Inflammatory macrophage treated with lipopolysaccharide for 4 hours (primary cell): ENCODE results near the gene EN1.

Source experiments
- DNase-seq: peaks from one replicate; pipeline ENCODE4 v3.0.0-alpha.2; 2020

EN1 gene

GRCh38 chr2:118855451-118856279 lies 8.2 kb upstream of the EN1 start:
- peak; percentile 72 for DNase-seq

GRCh38 chr2:118854507-118855345 lies 7.3 kb upstream of the EN1 start:
- no peak for DNase-seq

- DNase-seq: no peak
Measured at GRCh38 chr2:118853651-118854291, 6.3 kb upstream of the EN1 start.

- no peak for DNase-seq
Measured at GRCh38 chr2:118853129-118853640, 5.7 kb upstream of the EN1 start.

DNA sequence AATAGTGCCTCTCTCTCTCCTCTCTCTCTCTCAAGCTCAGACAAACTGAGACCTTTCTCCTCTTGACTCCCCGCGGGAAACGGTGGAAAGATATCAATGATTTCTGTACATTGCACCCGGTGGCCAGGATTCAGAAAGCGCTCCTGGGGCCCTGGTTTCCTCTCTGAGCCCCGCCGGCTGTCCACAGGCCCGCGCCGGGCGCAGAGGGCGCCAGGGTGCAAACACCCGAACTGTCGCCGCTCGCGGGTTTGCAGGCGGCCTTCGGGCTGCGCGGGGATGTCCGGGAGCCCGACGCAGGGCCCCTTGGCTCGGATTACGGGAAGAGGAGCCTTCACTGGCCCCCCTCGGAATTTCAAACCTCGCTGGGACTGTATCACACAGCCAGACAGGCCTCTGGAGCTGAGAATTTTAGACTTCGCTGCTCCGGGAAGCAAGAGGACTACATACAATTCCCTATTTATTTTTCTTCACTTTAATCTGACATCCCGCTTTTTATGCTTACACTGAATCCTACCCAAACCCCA lies 5.2 kb upstream of the EN1 start:
- no peak for DNase-seq

DNA sequence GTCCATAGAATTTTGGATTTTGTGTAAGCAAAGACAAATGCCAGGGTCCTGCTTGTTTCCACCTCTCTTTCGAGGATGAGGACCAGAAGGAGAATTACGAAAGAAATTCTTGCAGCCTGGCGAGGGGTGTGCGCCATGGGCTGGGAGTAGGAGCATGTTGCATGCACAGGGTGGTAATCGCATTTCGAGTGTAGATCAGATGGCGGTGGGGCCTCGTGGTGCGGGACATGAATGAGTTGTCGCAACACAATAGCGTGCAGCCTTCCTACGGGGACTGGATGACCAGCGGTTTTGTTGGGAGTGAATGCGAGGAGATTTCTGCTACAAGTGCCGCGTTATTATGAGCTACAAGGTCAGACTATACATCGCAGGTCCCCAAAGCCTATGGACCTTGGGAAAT lies 4.2 kb upstream of the EN1 start:
- DNase-seq: no peak

- DNase-seq: no peak
Measured at GRCh38 chr2:118850901-118851415, 3.5 kb upstream of the EN1 start.

GRCh38 chr2:118850168-118850900 lies 2.9 kb upstream of the EN1 start:
- no peak for DNase-seq

DNA sequence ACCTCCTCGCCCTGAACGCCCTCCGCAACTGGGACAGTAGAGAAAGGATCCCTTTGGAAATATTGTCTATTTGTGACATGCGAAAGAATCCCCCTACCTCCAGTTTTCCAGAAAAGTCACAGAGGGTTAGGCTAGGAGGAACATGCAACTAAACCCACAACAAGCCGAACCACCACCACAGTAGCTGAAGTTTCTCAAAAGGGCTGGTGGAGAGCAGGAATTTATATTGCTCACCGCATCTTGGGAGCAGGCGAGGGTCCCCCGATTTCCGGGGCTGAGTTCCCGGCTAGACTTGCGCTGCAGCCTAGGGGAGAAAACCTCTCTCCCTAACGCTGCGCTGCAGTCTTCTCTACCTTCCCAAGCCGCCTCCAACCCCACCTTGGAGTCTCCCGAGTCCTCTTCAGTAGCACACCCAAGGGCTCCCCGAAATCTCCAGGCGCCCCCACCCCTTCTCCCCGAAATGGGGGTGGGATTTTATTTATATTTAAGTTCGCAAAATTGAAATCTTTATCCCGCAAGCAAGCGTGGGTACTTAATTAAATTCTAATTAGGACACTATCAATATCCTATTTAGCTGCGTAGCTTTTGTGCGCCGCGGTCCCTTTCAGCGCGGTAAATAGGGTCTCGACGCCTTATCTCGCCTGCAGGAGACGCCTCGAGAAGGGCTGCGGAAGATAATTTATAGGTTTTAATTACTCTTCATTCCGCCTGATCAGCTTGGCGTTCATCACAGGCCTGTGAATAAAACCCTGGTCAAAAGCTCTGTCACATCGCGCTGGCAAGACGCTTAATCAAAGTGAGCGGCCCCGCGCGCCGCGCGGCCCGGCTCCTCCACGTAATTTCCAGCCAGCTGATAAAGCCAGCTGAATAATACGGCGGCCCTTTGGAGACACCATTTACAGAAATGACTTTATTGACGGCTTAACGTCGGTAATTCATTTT lies 2.0 kb upstream of the EN1 start:
- DNase-seq: no peak

GRCh38 chr2:118848381-118849225 lies 1.2 kb upstream of the EN1 start:
- no peak for DNase-seq

DNA sequence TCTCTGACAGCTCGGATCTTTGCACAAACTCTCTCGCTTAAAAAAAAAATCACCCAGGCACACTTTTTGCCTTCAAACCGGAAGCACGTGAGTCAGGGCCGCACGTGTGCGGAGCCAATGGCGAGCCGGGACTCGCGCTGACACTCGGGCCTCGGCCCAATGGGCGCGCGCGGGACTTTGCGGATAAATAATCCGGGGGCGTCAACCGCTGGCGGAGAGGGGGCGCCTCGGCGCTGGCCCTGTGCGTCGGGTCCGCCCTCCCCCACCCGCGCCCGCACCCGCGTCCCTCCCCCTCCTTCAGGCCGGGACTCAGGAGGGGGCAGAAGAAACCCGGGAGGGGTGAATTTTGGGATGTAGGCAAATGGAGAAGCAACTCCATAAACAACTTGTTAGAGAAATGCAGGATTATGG lies 319 bp upstream of the EN1 start:
- no peak for DNase-seq

DNA sequence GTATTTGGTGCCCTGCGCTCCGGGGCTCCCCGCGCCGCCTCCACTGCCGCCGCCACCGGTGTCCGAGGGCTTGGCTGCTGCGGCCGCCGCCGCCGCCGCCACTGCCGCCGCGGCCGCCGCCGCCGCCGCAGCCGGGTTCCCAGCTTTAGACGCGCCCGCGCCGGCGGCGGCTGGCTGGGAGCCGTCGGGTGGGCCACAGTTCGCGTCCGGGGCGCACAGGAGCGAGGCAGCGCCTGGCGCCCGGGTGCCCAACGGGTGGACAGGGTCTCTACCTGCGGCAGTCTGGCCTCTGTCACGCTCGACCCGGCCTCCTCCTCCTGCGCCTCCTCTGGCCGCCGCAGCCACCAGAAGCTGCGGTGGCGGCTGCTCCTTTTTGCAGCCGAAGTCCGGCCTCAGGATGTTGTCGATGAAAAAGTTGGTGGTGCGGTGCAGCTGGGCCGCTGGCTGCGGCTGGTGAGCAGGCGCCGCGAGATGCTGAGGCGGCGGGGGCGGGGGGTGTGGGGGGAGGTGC lies 951 bp downstream of the EN1 start:
- no peak for DNase-seq

- DNase-seq: no peak
Measured at GRCh38 chr2:118845522-118846441, 1.7 kb downstream of the EN1 start.

- DNase-seq: no peak
Measured at GRCh38 chr2:118845005-118845521, 2.4 kb downstream of the EN1 start.

DNA sequence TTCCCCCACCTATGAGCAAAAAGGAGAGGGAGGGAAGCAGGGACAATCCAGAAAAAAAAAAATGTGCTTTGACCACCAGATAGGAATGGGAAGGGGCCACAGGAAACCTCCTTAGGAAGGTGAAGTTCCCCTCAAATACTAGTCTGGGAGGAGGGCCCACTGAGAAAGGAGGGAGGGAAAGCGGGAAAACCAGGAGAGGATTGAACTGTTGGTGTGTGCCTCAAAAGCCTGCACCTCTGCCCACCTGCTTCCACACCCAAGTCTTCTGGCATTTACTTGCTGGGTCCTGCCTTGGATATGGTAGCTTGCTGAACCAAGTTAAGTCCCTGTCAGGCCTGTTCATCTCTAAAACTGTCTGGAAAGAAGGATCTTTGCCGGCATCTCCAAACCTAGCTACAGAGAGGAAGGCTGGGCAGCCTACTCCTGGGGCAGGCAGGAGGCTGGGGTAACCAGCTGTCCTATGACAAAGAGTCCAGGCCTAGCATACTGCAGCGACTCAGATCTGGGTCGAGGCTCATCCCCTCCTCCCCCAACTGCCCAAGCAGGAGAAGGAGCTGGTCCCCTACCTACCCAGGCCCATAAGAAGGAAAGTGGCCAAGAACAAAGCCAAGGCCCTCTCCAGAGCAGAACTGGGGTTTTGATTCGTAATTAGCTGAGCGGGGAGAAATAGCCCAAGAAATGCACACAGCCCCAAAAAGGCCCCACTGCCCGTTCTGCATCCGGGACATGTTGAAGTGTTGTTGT lies 3.0 kb downstream of the EN1 start:
- no peak for DNase-seq

DNA sequence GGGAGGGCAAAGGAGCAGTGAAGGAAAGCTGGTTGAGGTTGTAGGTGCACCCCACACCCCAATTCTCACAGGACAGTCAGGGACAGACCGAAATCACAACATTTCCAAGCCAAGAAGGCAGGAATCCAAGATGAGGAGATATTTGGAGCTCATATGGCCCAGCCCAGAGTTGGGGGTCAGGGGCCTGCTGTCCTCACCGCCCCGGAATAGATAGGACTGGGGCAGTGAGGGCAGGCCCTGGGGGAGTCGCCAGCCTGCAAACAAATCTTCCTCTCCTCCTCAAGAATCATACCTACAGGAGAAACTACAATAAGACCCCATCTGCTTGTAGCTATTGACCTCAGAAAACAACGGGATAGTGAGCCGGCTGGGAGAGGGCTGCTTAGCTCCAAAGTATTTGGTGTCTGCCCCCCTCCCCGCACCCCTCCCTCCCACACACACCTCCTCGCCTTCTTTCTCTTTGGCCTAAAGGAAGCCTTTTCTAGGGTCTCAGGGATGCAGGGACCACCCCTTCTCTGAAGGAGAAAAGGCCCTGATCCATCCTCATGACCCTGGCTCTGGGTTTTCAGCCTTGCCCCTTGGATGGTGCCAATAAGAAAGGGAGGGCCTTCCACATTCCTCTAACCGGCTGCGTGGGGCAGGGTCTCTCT lies 3.8 kb downstream of the EN1 start:
- no peak for DNase-seq
